GM18505 (cell line): Measurements from ENCODE around the gene SLC10A6.

ENCODE experiments used
- ATAC-seq: cut with Tn5 transposase; IDR thresholded peaks from one replicate; pipeline ENCODE4 v1.9.1; 2021; ENCODE audit not compliant: unreplicated experiment
- POLR2A ChIP-seq: IDR thresholded peaks from 4 replicates; pipeline ENCODE4 v1.6.1; 2011; ENCODE audit warnings: borderline replicate concordance; ENCODE audit not compliant: insufficient read depth, insufficient read length; ENCODE audit errors: extremely low read depth

SLC10A6 gene, protein sequence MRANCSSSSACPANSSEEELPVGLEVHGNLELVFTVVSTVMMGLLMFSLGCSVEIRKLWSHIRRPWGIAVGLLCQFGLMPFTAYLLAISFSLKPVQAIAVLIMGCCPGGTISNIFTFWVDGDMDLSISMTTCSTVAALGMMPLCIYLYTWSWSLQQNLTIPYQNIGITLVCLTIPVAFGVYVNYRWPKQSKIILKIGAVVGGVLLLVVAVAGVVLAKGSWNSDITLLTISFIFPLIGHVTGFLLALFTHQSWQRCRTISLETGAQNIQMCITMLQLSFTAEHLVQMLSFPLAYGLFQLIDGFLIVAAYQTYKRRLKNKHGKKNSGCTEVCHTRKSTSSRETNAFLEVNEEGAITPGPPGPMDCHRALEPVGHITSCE

DNA sequence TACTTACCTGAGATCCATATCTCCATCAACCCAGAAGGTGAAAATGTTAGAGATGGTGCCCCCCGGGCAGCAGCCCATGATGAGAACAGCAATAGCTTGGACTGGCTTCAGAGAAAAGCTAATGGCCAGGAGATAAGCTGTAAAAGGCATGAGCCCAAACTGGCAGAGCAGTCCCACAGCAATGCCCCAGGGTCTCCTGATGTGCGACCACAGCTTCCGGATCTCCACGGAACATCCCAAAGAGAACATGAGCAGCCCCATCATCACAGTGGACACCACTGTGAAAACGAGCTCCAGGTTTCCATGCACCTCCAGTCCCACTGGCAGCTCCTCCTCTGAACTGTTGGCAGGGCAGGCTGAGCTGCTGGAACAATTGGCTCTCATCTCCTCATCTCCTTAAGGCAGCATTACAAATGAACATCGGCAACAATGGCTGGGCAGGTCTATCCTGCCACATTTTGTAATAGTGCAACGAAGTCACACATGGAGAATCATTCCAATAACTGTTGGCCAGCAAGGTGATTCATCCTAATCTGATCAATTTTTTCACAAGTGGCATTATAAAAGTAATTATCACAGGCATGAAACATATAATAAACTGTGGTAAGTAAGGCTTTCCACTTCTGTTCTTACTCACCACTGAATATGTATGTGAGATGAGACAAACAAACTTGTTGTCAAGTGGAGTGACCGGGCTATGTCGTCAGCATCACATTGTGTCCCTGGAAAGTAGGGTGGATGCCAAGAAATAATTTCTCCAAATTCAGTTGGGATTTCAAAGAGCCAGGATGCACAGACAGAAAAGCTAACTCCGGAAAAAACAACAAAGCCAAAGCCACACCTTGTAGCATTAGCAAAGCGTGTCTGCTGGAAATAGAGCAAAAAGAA, at the start of gene SLC10A6:
Gene SLC10A6, minus strand, starts transcription at position 653 of the 888 bp plus-strand sequence. Its CDS starts 269 bp downstream, at position 384.
- no peak for ATAC-seq
- TF ChIP-seq POLR2A: no peak

GRCh38 chr4:86898562-86898961, 49.4 kb upstream of the SLC10A6 start:
- ATAC-seq: no peak

DNA sequence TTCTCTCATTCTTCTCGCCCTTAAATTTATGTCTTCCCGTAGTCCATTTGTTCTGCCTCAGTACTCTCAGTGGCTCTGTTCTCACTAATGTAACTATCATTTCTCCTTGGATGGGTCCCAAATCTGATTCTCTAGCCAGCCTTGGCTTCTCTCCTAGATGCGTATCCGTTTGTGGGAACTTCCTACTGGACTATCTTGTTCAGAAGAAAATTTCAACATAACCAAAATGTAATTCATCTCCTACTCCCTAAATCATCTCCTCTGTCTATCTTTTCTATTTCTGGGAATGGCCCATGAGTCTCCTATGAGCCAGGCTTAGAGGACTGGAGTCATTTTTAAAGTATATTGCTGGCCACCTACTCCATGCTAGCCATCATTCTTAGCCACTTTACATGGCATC, 47.4 kb upstream of the SLC10A6 start:
- no peak for TF ChIP-seq POLR2A
- no peak for ATAC-seq

More at GRCh38 chr4:86898562-86898961, 49.4 kb upstream of the SLC10A6 start:
- TF ChIP-seq POLR2A: no peak

GRCh38 chr4:86895692-86896488, 46.7 kb upstream of the SLC10A6 start:
- ATAC-seq: no peak
- TF ChIP-seq POLR2A: no peak

DNA sequence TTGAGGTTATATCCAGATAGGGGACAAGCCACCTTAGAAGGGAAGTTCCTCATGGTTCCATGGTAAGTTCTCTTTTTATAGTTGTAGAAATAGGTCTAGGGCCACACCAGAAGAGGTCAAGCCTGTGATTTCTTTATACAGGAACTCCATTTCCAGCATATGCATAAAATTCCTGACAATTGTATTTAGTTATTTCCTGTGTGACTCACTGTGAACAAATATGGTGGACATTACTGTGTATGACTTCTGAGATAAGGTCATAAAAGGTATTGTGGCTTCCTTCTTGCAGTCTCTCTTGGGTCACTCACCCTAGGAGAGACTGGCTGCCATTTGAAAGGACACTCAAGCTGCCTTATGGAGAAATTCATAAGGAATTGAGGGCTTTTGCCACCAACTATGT, 45.3 kb upstream of the SLC10A6 start:
- TF ChIP-seq POLR2A: no peak
- ATAC-seq: no peak

DNA sequence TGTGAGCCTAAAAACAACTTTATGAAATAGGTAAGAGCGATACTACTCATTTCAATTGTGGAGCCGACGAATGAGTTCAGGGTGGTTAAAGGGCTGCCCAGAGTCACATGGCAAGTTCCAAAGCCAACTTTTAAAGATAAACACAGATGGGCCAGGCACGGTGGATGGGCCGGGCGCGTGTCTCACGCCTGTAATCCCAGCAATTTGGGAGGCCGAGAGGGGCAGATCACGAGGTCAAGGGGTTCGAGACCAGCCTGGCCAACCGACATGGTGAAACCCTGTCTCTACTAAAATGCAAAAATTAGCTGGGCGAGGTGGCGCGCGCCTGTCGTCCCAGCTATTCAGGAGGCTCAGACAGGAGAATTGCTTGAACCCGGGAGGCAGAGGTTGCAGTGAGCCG, 44.0 kb upstream of the SLC10A6 start:
- no peak for TF ChIP-seq POLR2A
- ATAC-seq: no peak

DNA sequence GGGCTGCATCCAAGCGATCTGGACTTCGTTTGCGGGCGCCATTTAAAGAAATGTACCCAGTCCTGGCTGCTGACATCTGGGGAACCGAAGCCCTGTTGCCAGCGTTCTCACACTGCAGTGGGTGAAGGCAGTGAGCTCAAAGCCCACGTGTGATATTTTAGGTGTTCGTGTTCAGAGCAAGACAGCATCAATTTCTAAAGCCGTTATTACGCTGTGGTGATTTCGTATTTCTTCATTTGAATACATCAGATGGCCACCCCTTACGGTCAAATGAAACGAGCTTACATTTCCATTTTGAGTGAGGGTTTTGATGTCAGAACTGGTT, 43.4 kb upstream of the SLC10A6 start:
- no peak for ATAC-seq
- TF ChIP-seq POLR2A: no peak

- TF ChIP-seq POLR2A: no peak
- ATAC-seq: peak; percentile 72
Observed at GRCh38 chr4:86891762-86892635, 42.8 kb upstream of the SLC10A6 start, which contains the start of gene C4orf36. Gene C4orf36 (minus strand): TSS chr4:86892422. CDS start chr4:86891520, 902 bp downstream.

GRCh38 chr4:86890790-86891189, 41.6 kb upstream of the SLC10A6 start:
- TF ChIP-seq POLR2A: no peak
- no peak for ATAC-seq

DNA sequence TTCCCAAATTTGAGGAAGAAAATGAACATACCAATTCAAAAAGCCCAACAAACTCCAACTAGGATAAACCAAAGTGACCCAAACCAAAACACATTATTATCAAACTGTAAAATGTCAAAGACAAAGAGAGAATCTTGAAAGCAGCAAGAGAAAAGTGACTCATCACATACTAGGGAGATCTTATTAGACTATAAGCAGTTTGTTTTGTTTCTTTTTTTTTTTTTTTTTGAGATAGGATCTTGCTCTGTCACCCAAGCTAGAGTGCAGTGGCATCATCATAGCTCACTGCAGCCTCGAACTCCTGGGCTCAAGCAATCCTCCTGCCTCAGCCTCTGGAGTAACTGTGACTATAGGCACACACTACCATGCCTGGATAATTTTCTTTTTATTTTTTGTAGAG, 30.5 kb upstream of the SLC10A6 start:
- no peak for ATAC-seq
- no peak for TF ChIP-seq POLR2A

DNA sequence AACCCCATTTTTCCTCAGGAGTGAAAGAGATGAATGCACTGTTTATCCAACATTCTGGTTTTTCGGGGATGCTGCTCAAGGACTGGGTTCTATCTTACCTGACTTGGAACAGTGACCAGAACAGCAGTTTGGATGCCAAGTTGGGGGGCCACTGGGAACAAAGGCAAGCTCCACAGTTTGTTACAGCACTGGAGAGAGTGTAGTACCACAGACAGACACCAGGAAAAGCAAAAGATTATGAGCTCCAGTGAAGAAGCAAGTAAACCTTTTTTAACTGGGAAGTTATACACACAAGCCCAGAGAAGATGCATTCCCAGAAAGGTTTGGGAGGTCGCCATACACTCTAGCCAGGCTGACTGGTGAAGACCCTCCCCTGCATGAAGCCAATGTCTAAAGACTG, 29.5 kb upstream of the SLC10A6 start:
- no peak for TF ChIP-seq POLR2A
- no peak for ATAC-seq
